Activated T-cell treated with anti-CD3 and anti-CD28 coated beads, Interleukin-2, amount 50 U/mL, for 1 hour (primary cell): Measurements from ENCODE around the gene ARMH1.
"Not testable (repeated sequence)": the region's sequence is repeated elsewhere in the genome, so short reads cannot be mapped to it uniquely, and the experiment has no call there.

Source experiments
- DNase-seq: peaks from one replicate; pipeline ENCODE4 v3.0.0-alpha.2; 2020

Gene ARMH1

GRCh38 chr1:44645476-44646244 lies 28.9 kb upstream of the ARMH1 start:
- DNase-seq, result no peak

- DNase-seq, result no peak
These were observed 28.0 kb upstream of the ARMH1 start for GRCh38 chr1:44646261-44647110.

- DNase-seq, result no peak
These were observed 26.6 kb upstream of the ARMH1 start for GRCh38 chr1:44647896-44648295.

GRCh38 chr1:44648529-44649250 lies 25.8 kb upstream of the ARMH1 start:
- no peak for DNase-seq

GRCh38 chr1:44649788-44650158 lies 24.7 kb upstream of the ARMH1 start:
- no peak for DNase-seq

GRCh38 chr1:44650159-44650831 lies 24.2 kb upstream of the ARMH1 start:
- no peak for DNase-seq

GRCh38 chr1:44651069-44651468 lies 23.4 kb upstream of the ARMH1 start:
- no peak for DNase-seq

GRCh38 chr1:44652445-44653106 lies 21.9 kb upstream of the ARMH1 start:
- peak; percentile 83 for DNase-seq

GRCh38 chr1:44653107-44653964 lies 21.2 kb upstream of the ARMH1 start:
- no peak for DNase-seq

- no peak for DNase-seq
These were observed 19.8 kb upstream of the ARMH1 start for GRCh38 chr1:44654621-44655187.

GRCh38 chr1:44655609-44656008 lies 18.9 kb upstream of the ARMH1 start:
- no peak for DNase-seq

GRCh38 chr1:44659566-44659965 lies 14.9 kb upstream of the ARMH1 start:
- DNase-seq, result no peak

- DNase-seq, result no peak
These were observed 14.3 kb upstream of the ARMH1 start for GRCh38 chr1:44660176-44660575.

- no peak for DNase-seq
These were observed 12.5 kb upstream of the ARMH1 start for GRCh38 chr1:44661781-44662682.

GRCh38 chr1:44662683-44663030 lies 11.9 kb upstream of the ARMH1 start:
- DNase-seq, result no peak

- no peak for DNase-seq
These were observed 11.1 kb upstream of the ARMH1 start for GRCh38 chr1:44663417-44663816.

- no peak for DNase-seq
These were observed 9.7 kb upstream of the ARMH1 start for GRCh38 chr1:44664730-44665370.

GRCh38 chr1:44666719-44667118 lies 7.8 kb upstream of the ARMH1 start:
- DNase-seq, result not testable (repeated sequence)
